ENCODE data around the gene INF2.
"Not testable (repeated sequence)": the region's sequence is repeated elsewhere in the genome, so short reads cannot be mapped to it uniquely, and the experiment has no call there.

INF2 gene

DNA sequence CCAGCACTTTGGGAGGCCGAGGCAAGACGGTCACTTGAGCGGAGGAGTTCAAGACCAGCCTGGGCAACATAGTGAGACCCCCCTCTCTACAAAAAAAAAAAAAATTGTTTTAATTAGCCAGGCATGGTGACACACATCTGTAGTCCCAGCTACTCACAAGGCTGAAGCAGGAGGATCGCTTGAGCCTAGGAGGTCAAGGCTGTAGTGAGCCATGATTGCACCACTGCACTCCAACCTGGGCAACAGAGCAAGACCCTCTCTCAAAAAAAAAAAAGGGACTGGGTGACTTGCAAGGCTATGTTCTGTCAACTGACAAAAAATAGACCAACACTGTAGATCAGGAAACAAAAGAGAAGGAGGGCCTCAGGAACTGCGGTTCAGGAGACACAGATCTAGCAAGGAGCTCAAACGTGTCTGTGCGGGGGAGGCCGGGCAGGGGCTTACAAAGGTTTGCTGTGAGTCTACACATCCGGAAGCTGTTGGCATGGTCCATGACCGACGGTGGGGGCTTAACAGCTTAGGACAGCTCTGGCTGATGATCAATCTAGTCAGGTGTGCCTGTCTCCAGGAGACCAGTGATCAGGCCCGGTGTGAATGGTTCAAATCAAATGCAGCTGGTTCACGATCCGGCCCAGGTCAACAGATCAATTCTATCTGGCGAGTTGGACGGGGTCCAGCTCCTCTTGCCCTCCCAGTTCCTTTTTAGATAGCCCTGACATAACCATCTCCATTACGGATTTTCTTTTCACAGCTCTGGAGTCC lies 31.7 kb upstream of the INF2 start:
- no peak for DNase-seq

DNA sequence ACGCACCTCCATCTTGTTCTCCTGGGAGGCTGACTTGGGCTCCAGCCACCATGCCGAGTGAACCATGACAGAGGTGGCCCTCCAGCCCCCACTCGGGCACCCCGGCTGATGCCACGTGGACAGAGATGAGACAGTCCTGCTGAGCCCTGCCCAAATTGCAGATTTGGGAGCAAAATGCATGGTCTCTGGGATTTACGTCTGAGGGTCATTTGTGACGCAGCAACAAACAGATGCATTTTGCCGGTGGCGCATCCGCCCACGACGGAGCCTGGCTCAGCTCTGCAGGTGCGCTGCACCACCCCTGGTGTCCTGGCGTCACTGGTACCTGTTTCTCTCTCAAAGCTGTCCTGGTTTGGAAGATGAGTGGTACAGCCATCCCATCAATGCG lies 31.1 kb upstream of the INF2 start:
- no peak for DNase-seq

DNA sequence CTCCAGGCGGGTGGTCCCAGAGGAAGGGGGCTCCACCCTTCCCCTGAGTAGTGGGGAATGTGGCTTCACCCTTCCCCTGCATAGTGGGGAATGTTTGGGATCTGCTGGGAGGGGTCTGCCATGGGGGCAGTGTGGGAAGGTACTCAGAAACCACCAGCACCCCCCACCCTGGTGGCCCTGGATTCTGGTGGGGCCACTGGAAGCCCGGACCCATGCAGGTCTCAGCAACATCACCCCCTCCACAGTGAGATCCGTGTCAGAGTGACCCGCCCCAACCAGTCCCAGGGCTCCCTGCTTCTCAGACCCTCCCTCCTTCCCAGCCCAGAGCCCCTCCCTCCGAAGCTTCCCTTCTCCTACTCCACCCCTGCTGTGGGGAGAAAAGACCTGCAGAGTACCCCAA lies 30.3 kb upstream of the INF2 start:
- DNase-seq, result no peak

DNA sequence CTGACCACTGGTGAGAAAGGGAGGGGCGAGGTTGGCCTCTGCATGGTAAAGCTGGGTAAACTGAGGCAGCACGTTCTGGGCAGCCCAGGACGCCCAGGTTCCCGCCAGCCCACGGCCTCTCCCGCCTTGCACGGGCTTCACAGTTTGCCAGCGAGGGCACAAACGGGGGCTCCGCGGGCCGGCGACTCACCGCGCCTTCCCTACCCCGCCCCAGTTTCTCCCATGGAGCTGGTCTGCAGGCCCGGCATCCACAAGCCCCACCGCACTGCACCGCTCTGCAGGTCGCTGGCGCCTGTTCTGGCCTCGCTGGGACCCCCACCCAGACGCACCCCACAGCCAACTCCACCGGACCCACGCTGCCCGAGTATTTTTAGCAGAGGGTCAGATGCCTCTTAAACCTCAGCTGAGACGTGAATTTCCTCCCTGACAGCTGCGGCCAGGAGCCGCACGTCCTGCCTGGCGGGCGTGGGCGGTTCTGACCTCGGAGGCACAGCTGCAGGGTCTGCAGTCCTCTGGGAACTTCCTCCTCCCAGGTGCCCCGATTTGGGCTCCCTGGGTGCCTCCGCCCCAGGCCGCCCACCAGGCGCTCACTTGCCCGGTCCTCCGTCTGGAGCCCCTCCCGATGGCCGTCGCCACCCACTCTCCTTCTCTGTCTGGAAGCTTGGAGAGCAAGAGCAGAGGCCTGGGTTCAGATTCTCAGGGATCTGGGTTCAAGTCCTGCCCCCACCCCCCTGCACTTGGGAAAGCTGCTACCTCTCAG lies 29.5 kb upstream of the INF2 start:
- no peak for DNase-seq

DNA sequence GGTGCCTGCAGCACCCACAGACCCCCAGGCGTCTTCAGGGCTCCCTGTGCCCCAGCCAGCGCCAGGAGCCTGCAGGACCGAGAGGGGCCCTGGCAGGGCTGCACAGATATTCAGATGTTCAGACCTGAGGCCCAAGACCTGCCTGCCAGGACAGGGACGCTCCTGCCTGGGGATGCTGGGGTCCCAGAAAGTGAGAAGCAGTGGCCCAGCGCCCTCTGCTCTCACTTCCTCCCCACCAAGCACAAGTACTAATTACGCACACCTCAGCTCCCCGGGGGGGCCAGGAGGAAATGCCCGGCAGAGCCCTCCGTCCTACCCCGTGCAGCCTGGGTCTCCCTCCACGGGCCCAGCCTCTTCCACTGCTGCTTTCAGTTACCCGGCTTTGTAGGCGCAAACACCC lies 28.8 kb upstream of the INF2 start:
- no peak for DNase-seq

DNA sequence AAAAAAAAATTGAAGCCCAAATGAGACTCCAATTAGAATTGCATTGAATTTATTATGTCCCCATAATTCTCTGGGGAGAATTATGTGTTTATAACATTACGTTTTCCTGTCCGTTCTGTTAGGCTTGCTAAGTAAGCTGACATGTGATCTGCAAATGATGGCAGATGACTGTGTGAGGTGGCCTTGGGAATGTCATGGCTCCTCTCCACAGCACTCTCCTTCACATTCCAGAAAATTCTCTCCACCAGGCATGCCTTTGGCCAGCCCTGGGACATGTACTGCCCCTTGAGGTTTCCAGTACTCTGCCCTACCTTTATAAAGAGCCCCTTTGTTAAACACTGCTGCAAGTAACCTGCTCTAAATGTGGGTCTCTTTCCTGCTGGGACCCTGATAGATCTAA lies 28.3 kb upstream of the INF2 start:
- DNase-seq, result no peak

DNA sequence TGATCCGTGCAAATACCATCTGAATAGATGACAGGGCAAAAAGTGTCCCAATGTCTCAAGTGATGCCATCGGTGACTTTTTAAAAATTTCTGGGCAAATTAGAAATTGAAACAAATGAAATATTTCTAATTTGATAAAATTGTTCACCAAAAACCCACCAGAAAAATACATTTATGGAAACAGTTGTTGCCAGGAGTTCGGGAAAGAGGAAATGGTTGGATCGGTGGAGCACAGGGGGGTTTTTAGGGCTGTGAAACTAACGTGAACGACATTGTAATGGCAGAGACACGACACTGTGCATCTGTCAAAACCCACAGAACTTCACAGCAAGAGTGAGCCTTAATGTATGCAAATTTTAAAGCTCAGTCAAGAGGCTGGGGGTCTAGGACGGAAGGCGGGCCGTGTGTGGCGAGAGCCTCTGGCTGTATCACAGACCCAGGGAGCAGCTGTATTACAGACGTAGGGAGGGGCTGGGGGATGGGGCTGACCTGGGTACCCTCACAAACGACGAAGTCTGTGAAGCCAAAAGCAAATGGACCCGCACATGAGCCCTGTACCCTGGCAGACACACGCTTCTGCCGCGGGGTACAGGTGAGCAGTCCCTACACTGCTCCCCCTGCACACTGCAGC lies 27.8 kb upstream of the INF2 start:
- not testable (repeated sequence) for DNase-seq

DNA sequence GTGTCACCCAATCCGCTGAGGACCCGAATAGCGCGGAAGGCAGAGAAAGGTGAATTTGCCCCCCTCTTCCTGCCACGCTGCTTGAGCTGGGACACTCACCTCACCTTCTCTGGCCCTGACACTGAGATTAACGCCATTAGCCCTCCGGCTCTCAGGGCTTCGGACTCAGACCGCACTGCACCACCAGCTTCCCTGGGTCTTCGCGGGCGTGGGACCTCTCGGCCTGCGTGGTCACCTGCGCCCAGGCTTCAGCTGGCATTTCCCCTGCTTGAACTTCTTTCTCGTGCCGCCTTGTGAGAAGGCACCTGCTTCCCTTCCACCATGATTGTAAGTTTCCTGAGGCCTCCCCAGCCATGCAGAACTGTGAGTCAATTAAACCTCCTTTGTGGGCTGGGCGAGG lies 26.9 kb upstream of the INF2 start:
- DNase-seq, result not testable (repeated sequence)

DNA sequence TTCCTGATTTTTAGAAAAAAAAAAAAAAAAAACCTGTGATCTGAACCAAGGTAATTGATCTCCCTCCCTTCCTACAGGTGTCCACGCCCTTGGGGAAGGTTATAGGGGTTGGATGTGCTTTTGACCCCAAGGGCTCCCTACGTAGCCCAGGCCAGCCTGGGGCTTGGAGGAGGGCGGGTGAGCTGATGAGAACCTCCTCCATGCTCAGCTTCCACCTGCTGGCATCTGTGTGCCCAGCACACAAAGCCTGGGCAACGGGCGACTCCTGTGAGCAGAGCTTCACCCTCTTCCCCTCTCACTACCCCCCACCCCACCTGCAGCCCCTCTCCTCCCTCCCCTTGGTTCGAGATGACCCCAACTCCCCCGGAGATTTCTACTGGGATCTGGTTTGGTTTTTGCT lies 25.3 kb upstream of the INF2 start:
- DNase-seq, result no peak

DNA sequence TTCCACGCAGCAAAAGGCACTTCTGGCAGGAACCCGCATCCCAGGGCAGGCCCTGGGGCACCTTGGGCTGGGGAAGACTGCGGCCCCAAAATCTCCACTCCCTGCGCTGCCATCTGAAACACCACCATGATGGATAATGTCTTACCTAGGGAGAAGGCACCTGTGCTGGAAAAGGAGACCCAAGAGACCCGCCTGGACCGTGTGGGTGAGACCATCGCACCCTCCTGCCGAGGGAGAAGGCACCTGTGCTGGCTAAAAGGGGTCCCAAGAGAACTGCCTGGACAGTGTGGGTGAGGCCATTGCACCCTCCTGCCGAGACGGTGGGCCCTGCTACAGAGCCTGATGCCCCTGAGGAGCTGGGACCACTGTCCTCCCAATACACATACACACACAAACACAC lies 24.8 kb upstream of the INF2 start:
- DNase-seq, result no peak

DNA sequence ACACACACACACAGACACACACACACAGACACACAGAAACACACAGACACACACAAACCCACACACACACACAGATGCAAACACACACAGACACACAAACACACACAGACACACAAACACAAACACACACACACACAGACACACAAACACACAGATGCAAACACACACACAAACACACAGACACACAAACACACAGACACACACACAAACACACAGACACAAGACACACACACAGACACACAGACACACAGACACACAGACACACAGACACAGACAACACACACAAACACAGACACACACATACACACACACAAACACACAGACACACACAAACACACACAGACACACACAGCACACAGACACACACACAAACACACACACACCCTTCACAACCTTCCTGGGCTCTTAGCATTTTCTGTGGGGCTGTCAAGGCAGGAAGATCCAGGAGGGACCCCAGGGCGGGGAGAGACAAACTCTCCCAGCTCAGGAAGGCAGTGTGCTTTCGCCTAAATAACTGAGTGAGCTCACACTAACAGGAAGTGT lies 24.2 kb upstream of the INF2 start:
- DNase-seq, result no peak

DNA sequence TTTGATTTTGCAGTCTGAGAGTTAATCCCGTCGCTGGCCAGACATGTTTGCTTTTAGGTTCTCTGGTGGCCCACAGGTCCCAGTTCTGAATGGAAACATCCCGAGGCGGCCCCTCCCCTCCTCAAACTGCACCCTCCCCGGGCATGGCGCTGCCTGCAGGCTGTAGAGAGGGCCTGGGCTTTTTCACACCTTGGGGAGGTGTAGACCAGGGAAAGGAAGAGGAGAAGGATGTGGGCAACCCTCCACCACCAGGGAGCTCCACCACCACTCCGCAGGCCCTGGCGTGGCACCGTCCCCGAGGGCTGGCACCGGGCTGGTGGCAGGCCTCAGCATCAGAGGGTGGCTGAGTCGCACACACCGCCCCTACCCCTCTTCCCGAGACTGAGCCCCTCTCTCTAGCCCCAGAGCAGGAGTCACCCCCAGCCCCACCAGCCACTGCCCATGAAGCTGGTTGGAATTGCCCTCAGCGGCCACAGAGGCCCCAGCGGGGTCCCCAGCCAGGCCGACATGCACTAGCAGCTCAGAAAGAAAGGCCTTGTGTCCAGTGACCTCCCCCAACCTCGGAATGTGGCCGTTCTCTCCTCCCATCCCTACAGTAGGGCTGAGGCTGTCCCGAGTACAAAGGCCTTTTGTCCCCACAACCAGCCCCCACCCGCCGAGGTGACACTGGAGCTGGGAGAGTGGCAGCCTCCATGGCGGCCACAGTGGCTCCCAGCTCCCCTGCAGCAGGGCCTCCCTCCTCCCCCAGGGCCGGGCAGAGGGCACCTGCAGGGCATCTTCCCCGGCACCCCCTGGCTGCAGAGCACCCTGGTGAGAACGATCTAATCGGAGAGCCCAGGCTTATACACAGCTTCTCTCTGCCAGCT lies 23.5 kb upstream of the INF2 start:
- DNase-seq, result peak in 3 of 5 donors; percentile 26 to 74 (median 28)

DNA sequence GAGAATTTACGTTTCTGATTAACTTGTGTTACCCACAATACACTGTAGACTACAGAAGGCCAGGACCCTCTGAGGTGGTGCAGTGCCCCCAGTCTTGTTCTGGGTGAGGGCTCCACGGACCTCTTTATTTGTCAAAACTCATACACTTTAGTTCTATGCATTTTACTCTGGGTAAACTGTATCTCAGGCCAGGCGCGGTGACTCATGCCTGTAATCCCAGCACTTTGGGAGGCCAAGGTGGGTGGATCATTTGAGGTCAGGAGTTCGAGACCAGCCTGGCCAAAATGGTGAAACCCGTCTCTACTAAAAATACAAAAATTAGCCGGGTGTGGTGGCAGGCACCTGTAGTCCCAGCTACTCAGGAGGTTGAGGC lies 22.9 kb upstream of the INF2 start:
- DNase-seq, result not testable (repeated sequence)

DNA sequence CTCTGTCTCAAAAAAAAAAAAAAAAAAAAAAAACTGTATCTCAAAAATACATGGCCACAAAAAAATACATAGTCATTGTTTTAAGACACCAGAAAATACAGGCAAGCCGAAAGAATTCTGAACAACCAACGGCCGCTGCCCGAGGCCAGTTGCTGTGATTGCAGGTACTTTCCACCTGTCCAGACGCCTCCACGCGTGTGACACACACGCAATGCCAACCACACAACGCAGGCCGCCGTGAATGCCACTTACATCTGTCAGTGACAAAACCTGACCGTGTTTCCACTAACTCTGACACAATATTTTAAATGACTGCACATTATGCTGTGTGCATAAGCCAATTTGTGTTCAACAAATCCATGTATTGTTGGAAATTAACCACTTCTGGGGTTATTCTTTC lies 22.4 kb upstream of the INF2 start:
- no peak for DNase-seq

DNA sequence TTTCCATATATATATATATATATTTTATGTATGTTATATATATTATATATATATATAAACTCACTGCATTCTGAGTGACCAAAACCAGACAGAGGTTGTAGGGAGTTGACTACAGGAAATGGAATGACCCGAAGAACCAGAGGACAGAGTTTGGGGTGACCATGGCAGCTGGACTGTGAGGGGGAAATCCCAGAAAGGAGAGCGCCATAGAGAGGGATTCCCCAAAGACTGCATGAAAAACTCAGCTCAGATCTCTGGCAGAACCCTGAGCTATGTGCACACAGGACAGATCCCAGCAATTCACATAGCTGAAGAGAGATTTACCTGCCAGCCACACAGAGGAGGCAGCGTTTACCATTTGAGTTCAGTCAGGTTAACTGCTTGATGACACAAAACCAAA lies 19.7 kb upstream of the INF2 start:
- DNase-seq, result no peak

DNA sequence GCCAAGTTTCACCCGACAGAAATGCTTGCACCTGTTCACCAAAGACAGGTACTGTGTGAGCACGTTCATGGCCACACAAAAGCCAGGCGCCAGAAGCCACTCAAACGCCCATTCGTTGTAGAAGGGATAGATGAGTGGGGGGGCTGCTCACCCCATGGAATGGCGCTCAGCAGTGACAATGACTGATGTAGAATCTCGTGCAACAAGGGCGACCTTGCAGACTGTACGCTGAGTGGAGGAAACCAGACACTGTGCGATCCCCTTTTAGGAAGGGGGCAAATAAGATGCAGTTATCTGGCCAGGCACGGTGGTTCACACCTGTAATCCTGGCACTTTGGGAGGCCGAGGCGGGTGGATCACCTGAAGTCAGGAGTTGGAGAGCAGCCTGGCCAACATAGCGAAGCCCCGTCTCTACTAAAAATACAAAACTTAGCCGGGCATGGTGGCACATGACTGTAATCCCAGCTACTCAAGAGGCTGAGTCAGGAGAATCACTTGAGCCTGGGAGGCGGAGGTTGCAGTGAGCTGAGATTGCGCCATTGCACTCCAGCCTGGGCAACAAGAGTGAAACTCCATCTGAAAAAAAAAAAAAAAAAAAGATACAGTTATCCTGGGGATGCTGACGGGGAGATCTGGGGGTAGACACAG lies 18.0 kb upstream of the INF2 start:
- not testable (repeated sequence) for DNase-seq

DNA sequence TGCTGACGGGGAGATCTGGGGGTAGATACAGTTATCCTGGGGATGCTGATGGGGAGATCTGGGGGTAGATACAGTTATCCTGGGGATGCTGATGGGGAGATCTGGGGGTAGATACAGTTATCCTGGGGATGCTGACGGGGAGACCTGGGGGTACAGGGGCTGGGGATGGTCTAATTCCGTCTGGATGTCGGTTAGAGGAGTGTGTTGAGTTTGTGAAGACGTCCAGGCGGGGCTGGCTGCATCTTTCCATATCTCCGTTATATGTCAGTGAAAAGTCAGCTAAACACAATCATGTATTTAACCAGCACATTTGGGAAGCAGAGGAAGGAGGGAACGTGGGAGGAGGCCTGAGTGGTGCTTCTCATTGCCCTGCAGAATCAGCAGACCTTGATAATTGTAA lies 17.3 kb upstream of the INF2 start:
- not testable (repeated sequence) for DNase-seq

DNA sequence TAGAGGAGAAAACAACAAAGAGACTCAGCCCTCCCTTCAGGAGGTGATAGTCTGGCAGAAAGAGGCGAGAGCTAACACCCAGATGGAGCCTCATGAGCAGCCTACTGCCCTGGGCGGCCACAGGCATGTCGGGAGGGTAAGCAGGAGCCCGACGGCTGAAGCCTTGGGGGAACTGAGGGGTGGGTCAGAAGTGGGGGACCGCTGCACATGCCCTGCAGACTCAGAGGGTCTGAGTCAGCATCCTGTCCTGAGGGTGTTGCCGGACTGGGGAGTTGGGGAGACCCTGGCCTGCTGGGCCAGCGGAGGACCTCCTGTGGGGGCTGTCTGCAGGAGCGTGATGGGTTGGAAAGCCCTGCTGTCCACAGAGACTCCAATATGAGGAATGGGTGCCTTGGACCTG lies 15.9 kb upstream of the INF2 start:
- DNase-seq, result no peak

DNA sequence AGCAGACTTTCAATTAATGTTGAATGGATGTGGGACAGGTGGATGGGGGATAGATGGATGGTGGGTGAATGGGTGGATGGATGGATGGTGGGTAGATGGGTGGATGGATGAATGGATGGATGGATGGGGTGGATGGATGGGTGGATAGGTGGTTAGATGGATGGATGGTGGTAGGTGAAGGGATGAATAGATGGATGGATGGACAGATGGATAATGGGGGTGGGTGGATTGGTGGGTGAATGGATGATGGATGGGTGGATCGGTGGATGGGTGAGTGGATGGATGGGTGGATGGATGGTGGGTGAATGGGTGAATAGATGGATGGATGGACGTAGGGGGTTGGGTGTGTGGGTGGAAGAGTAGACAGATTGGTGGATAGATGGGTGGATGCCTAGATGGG lies 14.0 kb upstream of the INF2 start:
- no peak for DNase-seq

DNA sequence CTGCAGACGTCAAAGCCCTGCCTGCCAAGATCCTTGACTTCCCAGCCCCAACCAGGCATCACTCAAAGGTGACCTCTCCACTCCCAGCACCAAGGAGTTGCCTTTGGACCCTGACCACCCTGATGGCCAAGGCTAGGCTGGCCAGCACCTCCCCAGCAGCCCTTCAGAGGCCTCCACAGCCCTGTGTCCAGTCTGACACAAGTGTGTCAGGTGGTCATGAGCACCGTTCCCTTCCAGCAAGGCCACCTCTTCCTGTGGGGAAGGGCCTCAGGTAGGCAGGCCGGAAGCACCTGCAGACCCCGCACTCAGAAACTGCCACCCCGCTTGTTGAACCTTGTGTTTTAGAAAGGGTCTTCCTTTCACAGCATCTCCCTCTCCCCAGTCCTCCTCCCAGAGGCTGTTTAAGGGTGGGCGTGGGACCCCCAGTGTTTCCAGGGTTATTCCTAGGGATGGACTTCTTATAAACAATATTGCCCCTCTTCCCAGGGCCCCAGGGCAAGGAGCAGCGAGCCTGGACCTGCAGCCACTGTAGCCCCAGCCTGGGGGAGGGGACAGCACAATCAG lies 13.2 kb upstream of the INF2 start:
- DNase-seq, result no peak

DNA sequence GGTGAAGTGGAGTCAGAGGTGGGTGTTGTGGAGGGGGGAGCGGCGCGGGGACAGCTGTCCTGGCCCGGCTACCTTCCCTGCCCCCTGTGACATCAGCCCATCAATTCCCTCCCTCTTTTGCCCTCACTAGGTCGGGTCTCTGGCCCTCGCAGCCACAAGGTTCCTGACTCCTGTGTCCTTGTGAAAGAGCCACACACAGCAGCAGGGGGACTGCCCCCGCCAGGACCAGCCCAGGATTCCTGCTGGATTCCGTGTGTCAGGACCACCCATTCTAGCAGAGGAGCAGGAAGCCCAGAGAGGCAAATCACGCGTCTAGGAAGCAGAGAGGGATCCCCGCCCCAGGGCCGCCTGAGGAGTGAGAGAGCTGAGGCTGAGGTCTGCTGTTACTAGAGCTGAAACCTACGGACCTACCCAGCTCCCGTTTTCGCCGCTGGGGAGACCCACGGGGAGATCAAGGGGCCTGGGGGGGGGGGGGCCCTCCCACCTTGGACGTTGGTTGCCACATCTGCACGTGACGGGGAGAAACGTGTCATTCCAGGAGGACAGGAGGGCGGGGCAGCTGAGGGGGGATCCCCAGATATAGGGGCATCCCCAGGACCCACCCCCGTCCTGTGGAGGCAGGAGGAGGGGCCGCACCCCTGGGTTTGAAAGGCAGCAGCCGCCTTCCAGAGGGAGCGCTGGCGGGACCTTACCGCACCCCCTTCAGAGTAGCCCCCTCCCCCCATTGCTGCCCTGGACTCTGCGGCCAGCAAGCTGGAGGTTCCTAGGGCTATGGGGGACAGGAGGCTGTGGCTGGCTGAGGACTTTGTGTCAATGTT lies 12.5 kb upstream of the INF2 start:
- DNase-seq, result peak in 1 of 5 donors; percentile 21
